Measurements from ENCODE around the gene ITGB4. TPM values are rescaled to one million over a fixed set of nuclear protein-coding genes. Genes with fewer than 3 reads are reported as not detected.

ITGB4 gene
- total and polyA plus RNA-seq, 10 of the 15 experiments (the other 5 are each of a cell fraction or from before 2014, with no cell fraction given) = 0.06 to 1.6 (median 0.27) TPM; not detected in 2

DNA sequence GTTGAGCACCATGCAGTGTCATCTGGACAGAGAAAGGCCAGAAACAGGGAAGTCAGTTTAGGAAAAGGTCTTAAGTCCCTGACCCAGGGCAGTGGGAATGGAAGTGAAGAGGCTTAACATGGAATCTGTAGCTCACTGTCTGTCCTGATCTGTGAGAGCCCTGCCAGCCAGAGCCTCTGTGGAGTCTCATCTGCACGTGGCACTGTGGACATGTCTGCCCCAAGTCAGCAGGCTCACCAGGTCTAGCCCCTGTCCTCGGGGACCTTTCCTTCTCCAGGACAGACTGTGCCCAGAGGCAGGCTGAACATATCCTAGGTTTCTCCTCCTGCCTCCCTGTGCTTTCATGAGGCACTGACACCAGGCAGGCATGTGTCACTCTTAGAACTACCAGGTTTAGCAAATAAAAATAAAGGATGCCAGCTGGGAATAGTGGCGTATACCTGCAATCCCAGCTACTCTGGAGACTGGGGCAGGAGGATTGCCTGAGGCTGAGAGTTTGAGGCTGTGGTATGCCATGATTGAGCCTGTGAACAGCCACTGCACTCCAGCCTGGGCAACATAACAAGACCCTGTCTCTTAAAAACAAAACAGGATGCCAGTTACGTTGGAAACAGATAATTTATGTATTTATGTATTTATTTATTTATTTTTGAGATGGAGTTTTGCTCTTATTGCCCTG lies 85.7 kb downstream of the ITGB4 start (continued):
- TF ChIP-seq, protein P1, sequence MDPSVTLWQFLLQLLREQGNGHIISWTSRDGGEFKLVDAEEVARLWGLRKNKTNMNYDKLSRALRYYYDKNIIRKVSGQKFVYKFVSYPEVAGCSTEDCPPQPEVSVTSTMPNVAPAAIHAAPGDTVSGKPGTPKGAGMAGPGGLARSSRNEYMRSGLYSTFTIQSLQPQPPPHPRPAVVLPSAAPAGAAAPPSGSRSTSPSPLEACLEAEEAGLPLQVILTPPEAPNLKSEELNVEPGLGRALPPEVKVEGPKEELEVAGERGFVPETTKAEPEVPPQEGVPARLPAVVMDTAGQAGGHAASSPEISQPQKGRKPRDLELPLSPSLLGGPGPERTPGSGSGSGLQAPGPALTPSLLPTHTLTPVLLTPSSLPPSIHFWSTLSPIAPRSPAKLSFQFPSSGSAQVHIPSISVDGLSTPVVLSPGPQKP (IDR thresholded peaks at IDR 0.05; ENCODE audit: low read depth, low read length) = no peak
- no peak for TF ChIP-seq ZBED1 (IDR thresholded peaks at IDR 0.05; ENCODE audit: borderline replicate concordance)
- TF ChIP-seq, protein P2, sequence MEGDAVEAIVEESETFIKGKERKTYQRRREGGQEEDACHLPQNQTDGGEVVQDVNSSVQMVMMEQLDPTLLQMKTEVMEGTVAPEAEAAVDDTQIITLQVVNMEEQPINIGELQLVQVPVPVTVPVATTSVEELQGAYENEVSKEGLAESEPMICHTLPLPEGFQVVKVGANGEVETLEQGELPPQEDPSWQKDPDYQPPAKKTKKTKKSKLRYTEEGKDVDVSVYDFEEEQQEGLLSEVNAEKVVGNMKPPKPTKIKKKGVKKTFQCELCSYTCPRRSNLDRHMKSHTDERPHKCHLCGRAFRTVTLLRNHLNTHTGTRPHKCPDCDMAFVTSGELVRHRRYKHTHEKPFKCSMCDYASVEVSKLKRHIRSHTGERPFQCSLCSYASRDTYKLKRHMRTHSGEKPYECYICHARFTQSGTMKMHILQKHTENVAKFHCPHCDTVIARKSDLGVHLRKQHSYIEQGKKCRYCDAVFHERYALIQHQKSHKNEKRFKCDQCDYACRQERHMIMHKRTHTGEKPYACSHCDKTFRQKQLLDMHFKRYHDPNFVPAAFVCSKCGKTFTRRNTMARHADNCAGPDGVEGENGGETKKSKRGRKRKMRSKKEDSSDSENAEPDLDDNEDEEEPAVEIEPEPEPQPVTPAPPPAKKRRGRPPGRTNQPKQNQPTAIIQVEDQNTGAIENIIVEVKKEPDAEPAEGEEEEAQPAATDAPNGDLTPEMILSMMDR (IDR thresholded peaks at IDR 0.05 in 2 of 3, conservative IDR thresholded peaks at IDR 0.05 in 1 of 3; ENCODE audit: control insufficient read depth in 2 of 3, extremely low read depth in 1 of 3, insufficient read depth in 1 of 3, low read depth in 3 of 3, low read length in 3 of 3) = no peak
- TF ChIP-seq YBX1 (IDR thresholded peaks at IDR 0.05) = no peak
- TF ChIP-seq, protein P3, sequence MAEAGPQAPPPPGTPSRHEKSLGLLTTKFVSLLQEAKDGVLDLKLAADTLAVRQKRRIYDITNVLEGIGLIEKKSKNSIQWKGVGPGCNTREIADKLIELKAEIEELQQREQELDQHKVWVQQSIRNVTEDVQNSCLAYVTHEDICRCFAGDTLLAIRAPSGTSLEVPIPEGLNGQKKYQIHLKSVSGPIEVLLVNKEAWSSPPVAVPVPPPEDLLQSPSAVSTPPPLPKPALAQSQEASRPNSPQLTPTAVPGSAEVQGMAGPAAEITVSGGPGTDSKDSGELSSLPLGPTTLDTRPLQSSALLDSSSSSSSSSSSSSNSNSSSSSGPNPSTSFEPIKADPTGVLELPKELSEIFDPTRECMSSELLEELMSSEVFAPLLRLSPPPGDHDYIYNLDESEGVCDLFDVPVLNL (IDR thresholded peaks at IDR 0.05; ENCODE audit: low read depth, low read length) = no peak
- no peak for TF ChIP-seq BMI1 (IDR thresholded peaks at IDR 0.05; ENCODE audit: borderline replicate concordance)

Small RNAs within 50 kb of the gene (microRNA-seq; reads per million reads assigned to microRNA genes)
- 0.94 reads per million for gene MIR4738

Other genes with a start within 250 kb of the ITGB4 start
Only the 7 nearest of the 15 such genes appear.
- 4.3 and 6.7 TPM in 2 replicates for gene MYO15B, start 133.7 kb upstream of the ITGB4 start, total RNA-seq (2014; rRNA removed)
- 2.3 and 2.7 TPM in 2 replicates for gene MYO15B, start 133.7 kb upstream of the ITGB4 start, total RNA-seq (2014; rRNA removed; fragmentation: Illumina TruSeq; extraction: Trizol)
- 12.3 and 15.4 TPM in 2 replicates for gene MYO15B, start 133.7 kb upstream of the ITGB4 start, total RNA-seq (2021)
- 0.67 and 0.82 TPM in 2 replicates for gene MYO15B, start 133.7 kb upstream of the ITGB4 start, polyA plus RNA-seq (2011; rRNA removed)
- 2.1 and 3.6 TPM in 2 replicates for gene MYO15B, start 133.7 kb upstream of the ITGB4 start, polyA plus RNA-seq (2014; fragmentation: Illumina TruSeq; extraction: Trizol)
- under 1 TPM in 1 of 2 experiments, not detected in 1; 0.82 TPM for gene MYO15B, start 133.7 kb upstream of the ITGB4 start, polyA plus RNA-seq (2014; fragmentation: Nextera tagmentation; extraction: Ambion mirVana)
- 9.0 and 11.1 TPM in 2 replicates for gene MYO15B, start 133.7 kb upstream of the ITGB4 start, polyA plus RNA-seq (2014; rRNA removed)
- gene MYO15B, start 133.7 kb upstream of the ITGB4 start, polyA plus RNA-seq (2016; fragmentation: Nextera tagmentation; extraction: Ambion mirVana) = 1 to 10 TPM; 1.2 to 1.3 TPM
- not detected in 2 replicates for gene SMIM5, start 88.0 kb upstream of the ITGB4 start, total RNA-seq (2014; rRNA removed)
- not detected in 2 replicates for gene SMIM5, start 88.0 kb upstream of the ITGB4 start, total RNA-seq (2014; rRNA removed; fragmentation: Illumina TruSeq; extraction: Trizol)
- gene SMIM5, start 88.0 kb upstream of the ITGB4 start, total RNA-seq (2021) = not detected in 2 replicates
- not detected in 2 replicates for gene SMIM5, start 88.0 kb upstream of the ITGB4 start, polyA plus RNA-seq (2011; rRNA removed)
- gene SMIM5, start 88.0 kb upstream of the ITGB4 start, polyA plus RNA-seq (2014; fragmentation: Illumina TruSeq; extraction: Trizol) = not detected in 2 replicates
- not detected for gene SMIM5, start 88.0 kb upstream of the ITGB4 start, polyA plus RNA-seq (2014; fragmentation: Nextera tagmentation; extraction: Ambion mirVana)
- gene SMIM5, start 88.0 kb upstream of the ITGB4 start, polyA plus RNA-seq (2014; rRNA removed) = 0.04 TPM in 1 of 2 replicates, not detected in the other
- under 1 TPM; 0.08 to 0.11 TPM for gene SMIM5, start 88.0 kb upstream of the ITGB4 start, polyA plus RNA-seq (2016; fragmentation: Nextera tagmentation; extraction: Ambion mirVana)
- 22.3 and 26.8 TPM in 2 replicates for gene RECQL5, start 54.3 kb upstream of the ITGB4 start, total RNA-seq (2014; rRNA removed)
- 13.9 and 15.3 TPM in 2 replicates for gene RECQL5, start 54.3 kb upstream of the ITGB4 start, total RNA-seq (2014; rRNA removed; fragmentation: Illumina TruSeq; extraction: Trizol)
- gene RECQL5, start 54.3 kb upstream of the ITGB4 start, total RNA-seq (2021) = 30.0 and 32.1 TPM in 2 replicates
- 10.5 and 15.2 TPM in 2 replicates for gene RECQL5, start 54.3 kb upstream of the ITGB4 start, polyA plus RNA-seq (2011; rRNA removed)
- gene RECQL5, start 54.3 kb upstream of the ITGB4 start, polyA plus RNA-seq (2014; fragmentation: Illumina TruSeq; extraction: Trizol) = 11.2 and 18.0 TPM in 2 replicates
- gene RECQL5, start 54.3 kb upstream of the ITGB4 start, polyA plus RNA-seq (2014; fragmentation: Nextera tagmentation; extraction: Ambion mirVana) = 1 to 10 TPM; 3.6 to 6.4 TPM
- 26.6 and 30.6 TPM in 2 replicates for gene RECQL5, start 54.3 kb upstream of the ITGB4 start, polyA plus RNA-seq (2014; rRNA removed)
- gene RECQL5, start 54.3 kb upstream of the ITGB4 start, polyA plus RNA-seq (2016; fragmentation: Nextera tagmentation; extraction: Ambion mirVana) = 10 to 100 TPM; 26.9 to 27.3 TPM
- gene SAP30BP, start 54.1 kb upstream of the ITGB4 start, total RNA-seq (2014; rRNA removed) = 57.9 and 61.9 TPM in 2 replicates
- gene SAP30BP, start 54.1 kb upstream of the ITGB4 start, total RNA-seq (2014; rRNA removed; fragmentation: Illumina TruSeq; extraction: Trizol) = 67.7 and 71.2 TPM in 2 replicates
- gene SAP30BP, start 54.1 kb upstream of the ITGB4 start, total RNA-seq (2021) = 76.8 and 89.3 TPM in 2 replicates
- 73.7 and 77.4 TPM in 2 replicates for gene SAP30BP, start 54.1 kb upstream of the ITGB4 start, polyA plus RNA-seq (2011; rRNA removed)
- 97.8 and 100 TPM in 2 replicates for gene SAP30BP, start 54.1 kb upstream of the ITGB4 start, polyA plus RNA-seq (2014; fragmentation: Illumina TruSeq; extraction: Trizol)
- gene SAP30BP, start 54.1 kb upstream of the ITGB4 start, polyA plus RNA-seq (2014; fragmentation: Nextera tagmentation; extraction: Ambion mirVana) = 100 to 1,000 TPM; 149 to 166 TPM
- gene SAP30BP, start 54.1 kb upstream of the ITGB4 start, polyA plus RNA-seq (2014; rRNA removed) = 87.7 and 91.2 TPM in 2 replicates
- gene SAP30BP, start 54.1 kb upstream of the ITGB4 start, polyA plus RNA-seq (2016; fragmentation: Nextera tagmentation; extraction: Ambion mirVana) = 100 to 1,000 TPM; 107 to 116 TPM
- gene GALK1, start 43.7 kb downstream of the ITGB4 start, total RNA-seq (2014; rRNA removed) = 32.6 and 43.2 TPM in 2 replicates
- gene GALK1, start 43.7 kb downstream of the ITGB4 start, total RNA-seq (2014; rRNA removed; fragmentation: Illumina TruSeq; extraction: Trizol) = 8.7 and 9.2 TPM in 2 replicates
- gene GALK1, start 43.7 kb downstream of the ITGB4 start, total RNA-seq (2021) = 38.5 and 41.1 TPM in 2 replicates
- 4.0 and 8.4 TPM in 2 replicates for gene GALK1, start 43.7 kb downstream of the ITGB4 start, polyA plus RNA-seq (2011; rRNA removed)
- gene GALK1, start 43.7 kb downstream of the ITGB4 start, polyA plus RNA-seq (2014; fragmentation: Illumina TruSeq; extraction: Trizol) = 0.25 and 3.6 TPM in 2 replicates
- gene GALK1, start 43.7 kb downstream of the ITGB4 start, polyA plus RNA-seq (2014; fragmentation: Nextera tagmentation; extraction: Ambion mirVana) = 1 to 10 TPM in 1 of 2 experiments, under 1 TPM in 1; 0.21 to 5.9 TPM
- 34.2 and 40.8 TPM in 2 replicates for gene GALK1, start 43.7 kb downstream of the ITGB4 start, polyA plus RNA-seq (2014; rRNA removed)
- 10 to 100 TPM; 38.1 to 43.8 TPM for gene GALK1, start 43.7 kb downstream of the ITGB4 start, polyA plus RNA-seq (2016; fragmentation: Nextera tagmentation; extraction: Ambion mirVana)
- gene UNK, start 63.3 kb downstream of the ITGB4 start, total RNA-seq (2014; rRNA removed) = 26.7 and 32.6 TPM in 2 replicates
- gene UNK, start 63.3 kb downstream of the ITGB4 start, total RNA-seq (2014; rRNA removed; fragmentation: Illumina TruSeq; extraction: Trizol) = 23.8 and 25.9 TPM in 2 replicates
- gene UNK, start 63.3 kb downstream of the ITGB4 start, total RNA-seq (2021) = 32.2 and 34.5 TPM in 2 replicates
- 30.8 and 33.2 TPM in 2 replicates for gene UNK, start 63.3 kb downstream of the ITGB4 start, polyA plus RNA-seq (2011; rRNA removed)
- gene UNK, start 63.3 kb downstream of the ITGB4 start, polyA plus RNA-seq (2014; fragmentation: Illumina TruSeq; extraction: Trizol) = 25.2 and 26.9 TPM in 2 replicates
- gene UNK, start 63.3 kb downstream of the ITGB4 start, polyA plus RNA-seq (2014; fragmentation: Nextera tagmentation; extraction: Ambion mirVana) = 10 to 100 TPM in 1 of 2 experiments, 1 to 10 TPM in 1; 8.9 to 11.9 TPM
- gene UNK, start 63.3 kb downstream of the ITGB4 start, polyA plus RNA-seq (2014; rRNA removed) = 29.7 and 31.1 TPM in 2 replicates
- gene UNK, start 63.3 kb downstream of the ITGB4 start, polyA plus RNA-seq (2016; fragmentation: Nextera tagmentation; extraction: Ambion mirVana) = 10 to 100 TPM; 27.6 to 27.8 TPM
- 37.9 and 45.2 TPM in 2 replicates for gene UNC13D, start 122.9 kb downstream of the ITGB4 start, total RNA-seq (2014; rRNA removed)
- 10.0 and 10.3 TPM in 2 replicates for gene UNC13D, start 122.9 kb downstream of the ITGB4 start, total RNA-seq (2014; rRNA removed; fragmentation: Illumina TruSeq; extraction: Trizol)
- gene UNC13D, start 122.9 kb downstream of the ITGB4 start, total RNA-seq (2021) = 58.6 and 63.9 TPM in 2 replicates
- 9.2 and 15.5 TPM in 2 replicates for gene UNC13D, start 122.9 kb downstream of the ITGB4 start, polyA plus RNA-seq (2011; rRNA removed)
- gene UNC13D, start 122.9 kb downstream of the ITGB4 start, polyA plus RNA-seq (2014; fragmentation: Illumina TruSeq; extraction: Trizol) = 4.0 and 14.4 TPM in 2 replicates
- 1 to 10 TPM in 1 of 2 experiments, under 1 TPM in 1; 0.32 to 1.6 TPM for gene UNC13D, start 122.9 kb downstream of the ITGB4 start, polyA plus RNA-seq (2014; fragmentation: Nextera tagmentation; extraction: Ambion mirVana)
- 37.1 and 46.0 TPM in 2 replicates for gene UNC13D, start 122.9 kb downstream of the ITGB4 start, polyA plus RNA-seq (2014; rRNA removed)
- gene UNC13D, start 122.9 kb downstream of the ITGB4 start, polyA plus RNA-seq (2016; fragmentation: Nextera tagmentation; extraction: Ambion mirVana) = 10 to 100 TPM; 34.9 to 37.4 TPM